B cell (primary cell): ENCODE results near the gene NES. TPM values are rescaled to one million over a fixed set of nuclear protein-coding genes. Genes with fewer than 3 reads are reported as not detected.

Source experiments
- ATAC-seq: fragments of 200-7000 bp; cut with Tn5 transposase; one replicate; pipeline ENCODE4 v1.10.0; 2021; ENCODE audit warnings: low read depth, mild to moderate bottlenecking, moderate number of reproducible peaks, moderate library complexity
- CTCF ChIA-PET: fragments of 350-600 bp; sonication (Branson Sonifier 250); formaldehyde crosslinking; loops from one replicate; lab custom pipeline; 2021; ENCODE audit warnings: antibody characterized with exemption, inconsistent platforms; lab: Charles Lee
- POLR2A ChIA-PET: fragments of 350-600 bp; sonication (Branson Sonifier 250); formaldehyde crosslinking; loops from one replicate; lab custom pipeline; 2021; ENCODE audit warnings: antibody characterized with exemption; lab: Charles Lee
- DNase-seq: peaks from one replicate; pipeline ENCODE4 v3.0.0; 2013
- H2AFZ ChIP-seq: 2 replicates; pipeline ENCODE4 v1.6.1; 2012; ENCODE audit warnings: mild to moderate bottlenecking, low read depth, low read length; ENCODE audit not compliant: insufficient read depth, poor library complexity, severe bottlenecking
- H3K27ac ChIP-seq, 2 donors: 1 replicate in 1 of 2; 2 replicates in 1 of 2; pipeline ENCODE4 v1.5.1; 2012 to 2013; ENCODE audit warnings: low read length in 2 of 2, mild to moderate bottlenecking in 2 of 2, moderate library complexity in 1 of 2
- H3K27me3 ChIP-seq, 4 experiments: fragments of 200-600 bp in 1 of 4; sonication (generic) in 1 of 4; replicated peaks in 1 of 4; 1 replicate in 2 of 4; 2 replicates in 2 of 4; pipeline versions ENCODE4 v1.6.1 to v1.7.0; 2013 to 2016; ENCODE audit warnings: low read length in 3 of 4, mild to moderate bottlenecking in 2 of 4, mixed read lengths in 1 of 4, moderate library complexity in 1 of 4; ENCODE audit not compliant: insufficient read depth in 4 of 4, control insufficient read depth in 3 of 4; ENCODE audit errors: control extremely low read depth in 1 of 4
- H3K36me3 ChIP-seq, 2 experiments: replicated peaks in 1 of 2; 1 replicate in 1 of 2; 2 replicates in 1 of 2; pipeline versions ENCODE4 v1.6.1 to v1.7.1; 2013; ENCODE audit warnings: low read length in 1 of 2; ENCODE audit not compliant: insufficient read depth in 2 of 2, control insufficient read depth in 1 of 2; ENCODE audit errors: control extremely low read depth in 1 of 2, extremely low read depth in 1 of 2
- H3K4me1 ChIP-seq, 2 donors: fragments of 200-600 bp in 1 of 2; sonication (generic) in 1 of 2; 1 replicate in 1 of 2; 2 replicates in 1 of 2; pipeline versions ENCODE4 v1.5.1 to v1.6.1; 2013 to 2017; ENCODE audit warnings: low read length in 2 of 2; ENCODE audit not compliant: control insufficient read depth in 2 of 2, insufficient read depth in 2 of 2
- H3K4me2 ChIP-seq: replicated peaks from 2 replicates; pipeline ENCODE3; 2012; ENCODE audit warnings: mild to moderate bottlenecking, low read depth, low read length; ENCODE audit not compliant: poor library complexity, severe bottlenecking
- H3K4me3 ChIP-seq, 5 experiments: fragments of 200-600 bp in 1 of 5; sonication (generic) in 1 of 5; 1 replicate in 3 of 5; 2 replicates in 2 of 5; pipeline versions ENCODE4 v1.5.1 to v1.7.0; 2011 to 2016; ENCODE audit warnings: low read length in 4 of 5, mild to moderate bottlenecking in 4 of 5, low read depth in 2 of 5, control low read depth in 1 of 5, moderate library complexity in 1 of 5; ENCODE audit not compliant: insufficient read depth in 1 of 5; ENCODE audit errors: control extremely low read depth in 1 of 5, extremely low read depth in 1 of 5
- H3K79me2 ChIP-seq: fragments of 200-600 bp; sonication (generic); one replicate; pipeline ENCODE4 v1.6.0; 2016; ENCODE audit warnings: low read length; ENCODE audit not compliant: control insufficient read depth, insufficient read depth
- H3K9ac ChIP-seq: fragments of 200-600 bp; sonication (generic); 2 replicates; pipeline ENCODE4 v1.6.1; 2017; ENCODE audit warnings: mild to moderate bottlenecking, low read length, moderate library complexity
- H3K9me3 ChIP-seq, 3 donors: one replicate each; pipeline versions ENCODE4 v1.6.1 to v1.7.1; 2013; ENCODE audit warnings: low read length in 2 of 3; ENCODE audit not compliant: control insufficient read depth in 2 of 3, insufficient read depth in 1 of 3; ENCODE audit errors: control extremely low read depth in 1 of 3
- H4K20me1 ChIP-seq: 2 replicates; pipeline ENCODE4 v1.6.0; 2012; ENCODE audit warnings: mild to moderate bottlenecking, low read length; ENCODE audit not compliant: insufficient read depth, control insufficient read depth, poor library complexity, severe bottlenecking
- H3K27ac Mint-ChIP-seq: one replicate; pipeline ENCODE4 v1.8.0; 2021; ENCODE audit warnings: mixed read lengths
- H3K27me3 Mint-ChIP-seq: one replicate; pipeline ENCODE4 v1.8.0; 2021; ENCODE audit warnings: mixed read lengths
- H3K4me1 Mint-ChIP-seq: one replicate; pipeline ENCODE4 v1.8.0; 2021; ENCODE audit warnings: mixed read lengths
- H3K4me3 Mint-ChIP-seq: one replicate; pipeline ENCODE4 v1.8.0; 2021; ENCODE audit warnings: mixed read lengths
- H3K9me3 Mint-ChIP-seq: one replicate; pipeline ENCODE4 v1.8.0; 2022; ENCODE audit warnings: mixed read lengths; ENCODE audit not compliant: insufficient read depth
- EZH2 ChIP-seq: IDR thresholded peaks from 2 replicates; pipeline ENCODE4 v1.6.1; 2012; ENCODE audit warnings: borderline replicate concordance, low read depth, mild to moderate bottlenecking, moderate library complexity, low read length; ENCODE audit not compliant: insufficient read depth, poor library complexity, severe bottlenecking
- WGBS: methylation state at CpG from one replicate; pipeline ENCODE4 v1.1.5; 2013; ENCODE audit warnings: missing lambda C conversion rate; ENCODE audit not compliant: insufficient coverage; 5-methylcytosine and 5-hydroxymethylcytosine counted together
- intact Hi-C: fragments of 100-400 bp; cut with micrococcal nuclease; formaldehyde crosslinking; loops from one replicate; pipeline ENCODE4 v1.10.0; 2022
- polyA plus RNA-seq: library from polyadenylated mRNA; depleted of rRNA; stranded (reverse); fragments of >200 nt; gene quantifications from 2 replicates; pipeline ENCODE4 v1.2.3, GENCODE V29; 2012
- total RNA-seq, 2 donors: library from RNA; stranded (reverse); fragments of 120-200 nt in 1 of 2; gene quantifications; 1 replicate in 1 of 2; 2 replicates in 1 of 2; pipeline versions ENCODE4 v1.2.3 to v1.2.4, GENCODE V29; 2013 to 2022
- TF ChIP-seq, protein P1 (sequence below): fragments of 200-600 bp; IDR thresholded peaks from one replicate; pipeline ENCODE4 v1.8.0; 2022; ENCODE audit warnings: antibody characterized with exemption, mild to moderate bottlenecking

Gene NES
- total and polyA plus RNA-seq, 2 donors (not counting 1 experiment from before 2014, with no cell fraction given): 0.05 TPM; not detected in 1

DNA sequence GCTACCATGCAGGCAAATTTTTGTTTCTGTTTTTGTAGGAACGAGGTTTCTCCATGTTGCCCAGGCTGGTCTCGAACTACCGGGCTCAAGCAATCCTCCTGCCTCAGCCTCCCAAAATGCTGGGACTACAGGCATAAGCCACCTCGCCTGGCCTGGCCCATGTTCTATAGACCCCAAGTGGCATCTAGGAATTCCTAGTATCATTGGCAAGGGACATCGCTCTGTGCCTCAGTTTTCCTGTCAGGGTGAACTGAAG, 14.5 kb downstream of the NES start:
- Histone ChIP-seq H3K27ac (no peak overlapping the region), H3K27me3 (peaks cover 0 to 4% (median 0%) of the 10 kb centered on the region in 4 experiments), H3K4me3 (no peak overlapping the region), H3K4me1 (peaks cover 64 to 79% of the 10 kb centered on the region in 2 donors), H3K36me3 (no peaks in the 10 kb centered on the region), H4K20me1 (no peaks in the 10 kb centered on the region), H3K9ac (no peak overlapping the region), H3K4me2 (peak overlapping the region; percentile 36), H3K9me3 (peaks cover 0 to 3% (median 0%) of the 10 kb centered on the region in 3 donors), H3K79me2 (no peaks in the 10 kb centered on the region), H2AFZ (no peak overlapping the region)
- POLR2A ChIA-PET: no interaction called here
- TF ChIP-seq, protein P1, sequence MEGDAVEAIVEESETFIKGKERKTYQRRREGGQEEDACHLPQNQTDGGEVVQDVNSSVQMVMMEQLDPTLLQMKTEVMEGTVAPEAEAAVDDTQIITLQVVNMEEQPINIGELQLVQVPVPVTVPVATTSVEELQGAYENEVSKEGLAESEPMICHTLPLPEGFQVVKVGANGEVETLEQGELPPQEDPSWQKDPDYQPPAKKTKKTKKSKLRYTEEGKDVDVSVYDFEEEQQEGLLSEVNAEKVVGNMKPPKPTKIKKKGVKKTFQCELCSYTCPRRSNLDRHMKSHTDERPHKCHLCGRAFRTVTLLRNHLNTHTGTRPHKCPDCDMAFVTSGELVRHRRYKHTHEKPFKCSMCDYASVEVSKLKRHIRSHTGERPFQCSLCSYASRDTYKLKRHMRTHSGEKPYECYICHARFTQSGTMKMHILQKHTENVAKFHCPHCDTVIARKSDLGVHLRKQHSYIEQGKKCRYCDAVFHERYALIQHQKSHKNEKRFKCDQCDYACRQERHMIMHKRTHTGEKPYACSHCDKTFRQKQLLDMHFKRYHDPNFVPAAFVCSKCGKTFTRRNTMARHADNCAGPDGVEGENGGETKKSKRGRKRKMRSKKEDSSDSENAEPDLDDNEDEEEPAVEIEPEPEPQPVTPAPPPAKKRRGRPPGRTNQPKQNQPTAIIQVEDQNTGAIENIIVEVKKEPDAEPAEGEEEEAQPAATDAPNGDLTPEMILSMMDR: no peak
- TF ChIP-seq EZH2: no peak
- CTCF ChIA-PET: interaction anchor here (0.8 to 9.0 kb wide), 3 partner anchors 17 to 38 kb away, joined by 3 to 173 read pairs (median 102); partner anchors contain the start of genes HAPLN2 and NES
- Mint-ChIP-seq H3K27me3 (no peaks in the 10 kb centered on the region), H3K27ac (no peak overlapping the region), H3K4me1 (peaks cover 85% of the 10 kb centered on the region), H3K4me3 (peak overlapping the region; percentile 4), H3K9me3 (no peaks in the 10 kb centered on the region)
- intact Hi-C loops: no loop called here
- ATAC-seq (no peak), DNase-seq (no peak)
- WGBS: 98% methylated on average over 5 of the region's 5 CpGs

DNA sequence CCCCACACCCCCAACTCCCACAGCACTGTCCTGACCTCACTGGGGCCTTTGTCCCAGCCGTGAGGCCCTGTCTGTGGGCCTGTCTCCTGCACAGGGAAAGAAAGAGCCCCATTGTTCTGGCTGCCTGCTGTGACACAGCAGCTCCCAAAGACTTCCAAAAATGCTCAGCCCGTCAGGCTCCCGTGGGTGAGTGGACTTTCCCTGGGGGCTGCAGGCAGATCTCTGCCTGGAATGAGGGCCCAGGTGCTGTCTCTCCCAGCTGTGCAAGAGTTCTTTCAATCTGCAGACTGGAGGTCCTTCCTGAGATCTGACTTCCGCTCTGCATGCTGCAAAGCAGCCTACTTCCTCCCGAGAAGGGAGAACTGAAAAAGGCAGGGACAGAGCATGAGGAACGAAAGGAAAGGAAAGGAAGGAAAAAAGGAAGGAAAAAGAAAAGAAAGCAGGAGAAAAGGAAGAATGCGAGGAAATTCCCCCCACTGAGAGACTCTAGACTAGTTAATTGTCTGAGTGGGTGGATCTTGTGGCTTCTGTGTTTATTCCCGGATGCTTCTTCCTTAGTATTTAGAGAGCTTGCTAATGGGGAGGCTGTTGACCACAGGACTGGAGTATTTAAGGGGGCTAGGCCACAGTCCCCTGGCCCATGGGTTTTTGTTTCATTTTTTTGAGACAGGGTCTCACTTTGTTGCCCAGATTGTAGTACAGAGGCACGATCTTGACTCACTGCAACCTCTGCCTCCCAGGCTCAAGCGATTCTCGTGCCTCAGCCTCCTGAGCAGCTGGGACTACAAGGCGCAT, 15.0 kb downstream of the NES start:
- Histone ChIP-seq H3K4me1 (peaks cover 69 to 84% of the 10 kb centered on the region in 2 donors), H3K27ac (no peak overlapping the region), H3K79me2 (no peaks in the 10 kb centered on the region), H3K9ac (no peak overlapping the region), H3K4me2 (peak overlapping the region; percentile 52), H3K4me3 (no peak overlapping the region), H2AFZ (peak overlapping the region; percentile 55), H4K20me1 (no peaks in the 10 kb centered on the region), H3K9me3 (peaks cover 0 to 3% (median 0%) of the 10 kb centered on the region in 3 donors), H3K36me3 (no peaks in the 10 kb centered on the region), H3K27me3 (peaks cover 0 to 10% (median under 1%) of the 10 kb centered on the region in 4 experiments)
- Mint-ChIP-seq H3K4me3 (no peak overlapping the region), H3K4me1 (peaks cover 91% of the 10 kb centered on the region), H3K9me3 (no peaks in the 10 kb centered on the region), H3K27ac (no peak overlapping the region), H3K27me3 (peaks cover 4% of the 10 kb centered on the region)
- CTCF ChIA-PET: interaction anchor here (0.8 to 9.0 kb wide), 7 partner anchors 17 to 216 kb away, joined by 3 to 173 read pairs (median 9); partner anchors contain the start of genes HAPLN2 and NES
- DNase-seq: no peak
- WGBS: 46% methylated on average over 10 of the region's 12 CpGs
- POLR2A ChIA-PET: interaction anchor here (1.1 kb wide), 1 partner anchor 35 kb away, joined by 8 read pairs; no protein-coding TSS in a partner anchor
- no peak for TF ChIP-seq EZH2
- TF ChIP-seq, protein P1: no peak
- intact Hi-C loops: no loop called here
- ATAC-seq: no peak
